ENCODE results near the gene SH2D6. TPM values are rescaled to one million over a fixed set of nuclear protein-coding genes. Genes with fewer than 3 reads are reported as not detected.

Gene SH2D6
- total RNA-seq, 4 donors from 2014 or later = 7.6 to 14.2 (median 11.4) TPM; not detected in 1

DNA sequence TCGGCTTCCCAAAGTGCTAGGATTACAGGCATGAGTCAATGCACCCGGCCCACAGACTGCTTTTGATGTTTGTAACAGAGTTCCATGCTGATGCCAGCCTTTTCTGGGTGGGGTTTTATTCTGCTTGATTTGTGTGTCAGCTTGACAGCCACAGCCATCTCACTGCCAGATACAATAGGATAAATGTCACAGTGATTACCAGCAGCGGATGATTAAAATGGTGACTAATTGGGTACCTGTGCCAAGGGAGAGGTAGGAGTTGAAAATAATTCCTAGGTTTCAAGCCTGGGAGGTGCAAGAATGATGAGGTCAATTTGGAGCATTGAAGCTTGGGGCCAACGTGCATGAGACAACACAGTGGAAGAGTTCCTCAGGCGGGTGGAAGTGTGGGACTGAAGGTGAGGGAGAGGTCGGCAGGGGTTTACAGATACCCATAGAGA lies 39.4 kb downstream of the SH2D6 start:
- no peaks in the 10 kb centered on the region for H3K36me3 ChIP-seq
- TF ChIP-seq EP300 (IDR thresholded peaks at IDR 0.05; ENCODE audit: low read depth) (no peak), POLR2A (IDR thresholded peaks at IDR 0.05) (no peak), POLR2AphosphoS5 (IDR thresholded peaks at IDR 0.05) (no peak)
- TF ChIP-seq, protein P1, sequence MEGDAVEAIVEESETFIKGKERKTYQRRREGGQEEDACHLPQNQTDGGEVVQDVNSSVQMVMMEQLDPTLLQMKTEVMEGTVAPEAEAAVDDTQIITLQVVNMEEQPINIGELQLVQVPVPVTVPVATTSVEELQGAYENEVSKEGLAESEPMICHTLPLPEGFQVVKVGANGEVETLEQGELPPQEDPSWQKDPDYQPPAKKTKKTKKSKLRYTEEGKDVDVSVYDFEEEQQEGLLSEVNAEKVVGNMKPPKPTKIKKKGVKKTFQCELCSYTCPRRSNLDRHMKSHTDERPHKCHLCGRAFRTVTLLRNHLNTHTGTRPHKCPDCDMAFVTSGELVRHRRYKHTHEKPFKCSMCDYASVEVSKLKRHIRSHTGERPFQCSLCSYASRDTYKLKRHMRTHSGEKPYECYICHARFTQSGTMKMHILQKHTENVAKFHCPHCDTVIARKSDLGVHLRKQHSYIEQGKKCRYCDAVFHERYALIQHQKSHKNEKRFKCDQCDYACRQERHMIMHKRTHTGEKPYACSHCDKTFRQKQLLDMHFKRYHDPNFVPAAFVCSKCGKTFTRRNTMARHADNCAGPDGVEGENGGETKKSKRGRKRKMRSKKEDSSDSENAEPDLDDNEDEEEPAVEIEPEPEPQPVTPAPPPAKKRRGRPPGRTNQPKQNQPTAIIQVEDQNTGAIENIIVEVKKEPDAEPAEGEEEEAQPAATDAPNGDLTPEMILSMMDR (IDR thresholded peaks at IDR 0.05) = no peak
- no peaks in the 10 kb centered on the region for H3K9me3 ChIP-seq
- no peak overlapping the region for H3K27ac ChIP-seq
- 58 to 68% methylated on average over 6 of the region's 6 CpGs for WGBS, 2 donors (ENCODE audit: low coverage in 1 of 2)
- no peaks in the 10 kb centered on the region for H3K27me3 ChIP-seq
- intact Hi-C loops (cut with DNase I; ENCODE audit: low total_unique reads) = no loop called here
- no peak overlapping the region for H3K4me3 ChIP-seq
- H3K4me1 ChIP-seq = peaks cover 0 to 7% (median 2%) of the 10 kb centered on the region in 4 donors
- peak; percentile 50 for DNase-seq
- in situ Hi-C loops (cut with MboI; ENCODE audit: low pct_ligation_motif_present in 1 of 4, low pct_unique_long_range_greater_than_20kb in 1 of 4, low sequenced_read_pairs in 3 of 4) = no loop called here

DNA sequence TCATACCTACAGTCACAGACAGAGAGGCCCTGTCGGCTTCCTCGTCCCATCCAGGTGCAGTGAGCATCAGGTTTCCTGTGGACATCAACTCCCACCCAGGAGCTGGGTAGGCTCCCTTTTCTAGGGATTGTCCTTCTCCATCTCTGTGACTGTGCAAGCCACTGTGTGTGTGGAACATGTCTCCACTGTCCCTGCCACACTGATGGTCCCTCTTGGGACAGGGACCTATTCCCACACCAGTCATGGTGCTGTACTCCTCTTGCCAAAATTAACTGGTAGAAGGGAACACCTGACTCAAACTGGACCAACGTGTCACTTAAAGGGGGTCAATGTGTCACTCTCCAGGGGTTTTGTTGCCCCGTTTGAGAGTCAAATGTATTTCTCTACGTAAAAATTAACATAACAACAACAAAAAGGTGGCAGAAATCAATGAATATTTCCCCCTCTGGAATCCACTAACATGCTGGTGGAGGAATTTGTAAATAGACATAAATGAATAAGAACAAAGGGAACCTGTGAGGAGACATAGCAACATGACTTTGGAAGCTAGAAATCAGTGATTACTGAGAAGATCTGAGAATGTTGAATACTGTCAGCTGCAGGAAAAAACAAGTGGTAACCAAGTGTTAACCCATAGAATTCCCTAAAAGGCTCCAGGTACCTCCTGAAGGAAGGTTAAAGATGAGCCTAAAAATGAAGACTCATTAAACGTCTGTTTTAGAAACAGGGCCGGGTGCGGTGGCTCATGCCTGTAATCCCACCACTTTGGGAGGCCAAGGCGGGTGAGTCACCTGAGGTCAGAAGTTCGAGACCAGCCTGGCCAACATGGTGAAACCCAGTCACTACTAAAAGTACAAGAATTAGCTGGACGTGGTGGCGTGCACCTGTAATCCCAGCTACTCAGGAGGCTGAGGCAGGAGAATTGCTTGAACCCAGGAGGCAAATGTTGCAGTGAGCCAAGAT lies 40.4 kb downstream of the SH2D6 start:
- Histone ChIP-seq H3K9me3 (no peaks in the 10 kb centered on the region), H3K27ac (no peak overlapping the region), H3K27me3 (no peaks in the 10 kb centered on the region), H3K4me1 (peaks cover 0 to 7% (median 2%) of the 10 kb centered on the region in 4 donors), H3K36me3 (no peaks in the 10 kb centered on the region), H3K4me3 (no peak overlapping the region)
- in situ Hi-C loops (cut with MboI; ENCODE audit: low pct_ligation_motif_present in 1 of 4, low pct_unique_long_range_greater_than_20kb in 1 of 4, low sequenced_read_pairs in 3 of 4) (no loop called here), intact Hi-C loops (cut with DNase I; ENCODE audit: low total_unique reads) (no loop called here)
- TF ChIP-seq EP300 (IDR thresholded peaks at IDR 0.05; ENCODE audit: low read depth) = no peak
- TF ChIP-seq, protein P1 (IDR thresholded peaks at IDR 0.05) = no peak
- TF ChIP-seq POLR2A (IDR thresholded peaks at IDR 0.05) = no peak
- no peak for TF ChIP-seq POLR2AphosphoS5 (IDR thresholded peaks at IDR 0.05)
- no peak for DNase-seq
- 79 to 93% methylated on average over 5 to 12 of the region's 12 CpGs for WGBS, 2 donors (ENCODE audit: low coverage in 1 of 2)

DNA sequence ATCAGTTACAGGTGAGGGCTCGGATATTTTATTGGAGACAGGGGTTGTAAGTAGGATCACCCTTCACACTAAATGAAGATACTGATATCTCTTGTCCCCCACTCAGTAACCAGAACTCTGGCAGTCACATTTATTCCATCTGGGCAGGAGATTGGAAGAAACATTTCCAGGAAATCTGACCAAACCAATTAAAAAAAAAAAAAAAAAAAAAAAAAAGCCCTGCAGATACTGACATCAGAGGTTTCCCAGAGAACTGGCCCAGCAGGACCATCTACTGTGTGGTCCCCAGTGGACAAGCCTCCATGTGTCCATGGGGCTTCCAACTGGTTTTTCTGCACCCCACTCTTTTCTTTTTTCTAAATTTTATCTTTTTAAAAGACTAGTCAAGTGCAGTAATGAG lies 41.3 kb downstream of the SH2D6 start:
- no peaks in the 10 kb centered on the region for H3K36me3 ChIP-seq
- WGBS, 2 donors (ENCODE audit: low coverage in 1 of 2) = 88% methylated on average over 1 of the region's 1 CpG; no CpG with 5 or more reads in 1 of the 2 donors
- no peak overlapping the region for H3K27ac ChIP-seq
- in situ Hi-C loops (cut with MboI; ENCODE audit: low pct_ligation_motif_present in 1 of 4, low pct_unique_long_range_greater_than_20kb in 1 of 4, low sequenced_read_pairs in 3 of 4) (no loop called here), intact Hi-C loops (cut with DNase I; ENCODE audit: low total_unique reads) (no loop called here)
- DNase-seq = no peak
- H3K4me1 ChIP-seq = peaks cover 0 to 7% (median 2%) of the 10 kb centered on the region in 4 donors
- no peak overlapping the region for H3K4me3 ChIP-seq
- no peaks in the 10 kb centered on the region for H3K9me3 ChIP-seq
- no peaks in the 10 kb centered on the region for H3K27me3 ChIP-seq
- no peak for TF ChIP-seq POLR2A (IDR thresholded peaks at IDR 0.05)
- no peak for TF ChIP-seq EP300 (IDR thresholded peaks at IDR 0.05; ENCODE audit: low read depth)
- TF ChIP-seq, protein P1 (IDR thresholded peaks at IDR 0.05) = no peak
- no peak for TF ChIP-seq POLR2AphosphoS5 (IDR thresholded peaks at IDR 0.05)

DNA sequence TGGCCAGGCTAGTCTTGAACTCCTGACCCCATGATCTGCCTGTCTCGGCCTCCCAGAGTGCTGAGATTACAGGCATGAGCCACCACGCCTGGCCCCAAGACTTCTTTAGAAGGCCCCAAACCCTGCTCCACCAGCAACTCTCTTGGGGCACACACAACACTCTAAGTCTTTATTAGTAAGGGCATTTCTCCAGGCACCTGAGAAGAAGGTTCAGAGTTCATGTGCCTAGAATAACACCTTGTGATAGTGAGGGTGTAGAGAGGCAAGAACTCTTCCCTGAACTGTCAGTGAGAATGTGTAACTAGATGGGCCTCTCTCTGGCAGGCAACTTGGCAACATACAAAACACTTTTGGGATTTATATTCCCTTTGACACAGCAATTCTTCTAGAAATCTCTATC lies 43.8 kb downstream of the SH2D6 start:
- H3K36me3 ChIP-seq = no peaks in the 10 kb centered on the region
- peaks cover 0 to 12% (median 2%) of the 10 kb centered on the region in 4 donors for H3K4me1 ChIP-seq
- no peak for TF ChIP-seq POLR2A (IDR thresholded peaks at IDR 0.05)
- no peak for TF ChIP-seq EP300 (IDR thresholded peaks at IDR 0.05; ENCODE audit: low read depth)
- TF ChIP-seq, protein P1 (IDR thresholded peaks at IDR 0.05) = no peak
- no peak for TF ChIP-seq POLR2AphosphoS5 (IDR thresholded peaks at IDR 0.05)
- DNase-seq = no peak
- no peak overlapping the region for H3K27ac ChIP-seq
- H3K27me3 ChIP-seq = no peaks in the 10 kb centered on the region
- in situ Hi-C loops (cut with MboI; ENCODE audit: low pct_ligation_motif_present in 1 of 4, low pct_unique_long_range_greater_than_20kb in 1 of 4, low sequenced_read_pairs in 3 of 4) (no loop called here), intact Hi-C loops (cut with DNase I; ENCODE audit: low total_unique reads) (no loop called here)
- no peak overlapping the region for H3K4me3 ChIP-seq
- WGBS, 2 donors (ENCODE audit: low coverage in 1 of 2) = 82% methylated on average over 2 of the region's 2 CpGs; no CpG with 5 or more reads in 1 of the 2 donors
- no peaks in the 10 kb centered on the region for H3K9me3 ChIP-seq
